HepG2 (cell line): Measurements from ENCODE around the gene VSNL1. TPM values are rescaled to one million over a fixed set of nuclear protein-coding genes. Genes with fewer than 3 reads are reported as not detected.

ENCODE experiments used
- ARID4A ChIP-seq: sonication (generic); formaldehyde crosslinking; IDR thresholded peaks from 2 replicates; pipeline ENCODE4 v1.5.0; 2020; ENCODE audit warnings: mild to moderate bottlenecking, missing genetic modification reagents, borderline replicate concordance
- ATRX ChIP-seq: sonication (generic); formaldehyde crosslinking; IDR thresholded peaks from 2 replicates; pipeline ENCODE4 v1.4.0; 2020; ENCODE audit warnings: missing genetic modification reagents, borderline replicate concordance
- CENPX ChIP-seq: sonication (generic); formaldehyde crosslinking; IDR thresholded peaks from 2 replicates; pipeline ENCODE4 v1.9.0; 2021; ENCODE audit warnings: mild to moderate bottlenecking, missing genetic modification reagents, moderate library complexity
- GLI4 ChIP-seq: sonication (generic); formaldehyde crosslinking; IDR thresholded peaks from 2 replicates; pipeline ENCODE4 v1.5.1; 2020; ENCODE audit warnings: missing genetic modification reagents, mild to moderate bottlenecking, moderate library complexity, borderline replicate concordance
- HOXA9 ChIP-seq: sonication (generic); formaldehyde crosslinking; IDR thresholded peaks from 2 replicates; pipeline ENCODE4 v1.8.1; 2022; ENCODE audit warnings: missing genetic modification reagents, mild to moderate bottlenecking, moderate library complexity, borderline replicate concordance
- JUN ChIP-seq: sonication (generic); formaldehyde crosslinking; IDR thresholded peaks from 2 replicates; pipeline ENCODE4 v1.4.0; 2020; ENCODE audit warnings: mild to moderate bottlenecking, missing genetic modification reagents
- SRF ChIP-seq: IDR thresholded peaks from 2 replicates; pipeline ENCODE4 v1.6.1; 2011; ENCODE audit warnings: mild to moderate bottlenecking, low read depth, low read length, moderate library complexity
- STAG1 ChIP-seq: sonication (generic); formaldehyde crosslinking; IDR thresholded peaks from 2 replicates; pipeline ENCODE4 v1.4.0; 2020; ENCODE audit warnings: missing genetic modification reagents
- ZBTB42 ChIP-seq: sonication (generic); formaldehyde crosslinking; IDR thresholded peaks from 2 replicates; pipeline ENCODE4 v1.5.0; 2020; ENCODE audit warnings: mild to moderate bottlenecking, missing genetic modification reagents
- ZFP37 ChIP-seq: sonication (generic); formaldehyde crosslinking; IDR thresholded peaks from 2 replicates; pipeline ENCODE4 v1.4.0; 2020; ENCODE audit warnings: missing genetic modification reagents, borderline replicate concordance
- ZFP41 ChIP-seq: sonication (generic); formaldehyde crosslinking; IDR thresholded peaks from 2 replicates; pipeline ENCODE4 v1.4.0; 2020; ENCODE audit warnings: mild to moderate bottlenecking, missing genetic modification reagents, borderline replicate concordance
- ZFP82 ChIP-seq: sonication (generic); formaldehyde crosslinking; IDR thresholded peaks from 2 replicates; pipeline ENCODE4 v1.5.1; 2020; ENCODE audit warnings: mild to moderate bottlenecking, missing genetic modification reagents, borderline replicate concordance
- ZNF230 ChIP-seq: sonication (generic); formaldehyde crosslinking; IDR thresholded peaks from 2 replicates; pipeline ENCODE4 v1.4.0; 2020; ENCODE audit warnings: mild to moderate bottlenecking, missing genetic modification reagents
- ZNF576 ChIP-seq: sonication (generic); formaldehyde crosslinking; IDR thresholded peaks from 2 replicates; pipeline ENCODE4 v1.4.0; 2020; ENCODE audit warnings: mild to moderate bottlenecking, missing genetic modification reagents
- ZNF749 ChIP-seq: sonication (generic); formaldehyde crosslinking; IDR thresholded peaks from 2 replicates; pipeline ENCODE4 v1.8.0; 2022; ENCODE audit warnings: mild to moderate bottlenecking, missing genetic modification reagents, moderate library complexity, borderline replicate concordance
- polyA plus RNA-seq, 8 experiments: library from polyadenylated mRNA; depleted of rRNA in 3 of 8; stranded (reverse) in 7 of 8; unstranded in 1 of 8; fragments of >200 nt; fragmentation: Illumina TruSeq in 4 of 8; extraction: Trizol in 4 of 8; gene quantifications; 2 replicates each; pipeline versions ENCODE4 v1.2.1 to v1.2.3, GENCODE V29; 2011 to 2016; ENCODE audit warnings: low read depth in 4 of 8, missing spikeins in 1 of 8, mixed read lengths in 1 of 8; ENCODE audit not compliant: insufficient read depth in 1 of 8
- total RNA-seq, 5 experiments: library from RNA; depleted of rRNA; stranded (reverse); fragments of >200 nt; fragmentation: Illumina TruSeq; extraction: Trizol; gene quantifications; 2 replicates each; pipeline ENCODE4 v1.2.3, GENCODE V29; 2016; ENCODE audit warnings: low read depth in 1 of 5
- TF ChIP-seq, protein P1 (sequence below): sonication (generic); formaldehyde crosslinking; IDR thresholded peaks from 2 replicates; pipeline ENCODE4 v1.5.1; 2020; ENCODE audit warnings: missing genetic modification reagents, mild to moderate bottlenecking, borderline replicate concordance
- TF ChIP-seq, protein P2 (sequence below): sonication (generic); formaldehyde crosslinking; IDR thresholded peaks from 2 replicates; pipeline ENCODE4 v1.8.1; 2023; ENCODE audit warnings: missing genetic modification reagents, mild to moderate bottlenecking, borderline replicate concordance
- TF ChIP-seq, protein P3 (sequence below): sonication (generic); formaldehyde crosslinking; IDR thresholded peaks from 2 replicates; pipeline ENCODE4; 2020; ENCODE audit warnings: missing genetic modification reagents, mild to moderate bottlenecking, borderline replicate concordance
- TF ChIP-seq, protein P4 (sequence below): IDR thresholded peaks from 2 replicates; pipeline ENCODE4 v1.6.1; 2016; ENCODE audit warnings: missing genetic modification reagents, missing compliant biosample characterization

Gene VSNL1
- total and polyA plus RNA-seq, 2 of the 13 experiments (the other 11 are each of a cell fraction or from before 2014, with no cell fraction given) = 63.2 to 95.9 TPM

DNA sequence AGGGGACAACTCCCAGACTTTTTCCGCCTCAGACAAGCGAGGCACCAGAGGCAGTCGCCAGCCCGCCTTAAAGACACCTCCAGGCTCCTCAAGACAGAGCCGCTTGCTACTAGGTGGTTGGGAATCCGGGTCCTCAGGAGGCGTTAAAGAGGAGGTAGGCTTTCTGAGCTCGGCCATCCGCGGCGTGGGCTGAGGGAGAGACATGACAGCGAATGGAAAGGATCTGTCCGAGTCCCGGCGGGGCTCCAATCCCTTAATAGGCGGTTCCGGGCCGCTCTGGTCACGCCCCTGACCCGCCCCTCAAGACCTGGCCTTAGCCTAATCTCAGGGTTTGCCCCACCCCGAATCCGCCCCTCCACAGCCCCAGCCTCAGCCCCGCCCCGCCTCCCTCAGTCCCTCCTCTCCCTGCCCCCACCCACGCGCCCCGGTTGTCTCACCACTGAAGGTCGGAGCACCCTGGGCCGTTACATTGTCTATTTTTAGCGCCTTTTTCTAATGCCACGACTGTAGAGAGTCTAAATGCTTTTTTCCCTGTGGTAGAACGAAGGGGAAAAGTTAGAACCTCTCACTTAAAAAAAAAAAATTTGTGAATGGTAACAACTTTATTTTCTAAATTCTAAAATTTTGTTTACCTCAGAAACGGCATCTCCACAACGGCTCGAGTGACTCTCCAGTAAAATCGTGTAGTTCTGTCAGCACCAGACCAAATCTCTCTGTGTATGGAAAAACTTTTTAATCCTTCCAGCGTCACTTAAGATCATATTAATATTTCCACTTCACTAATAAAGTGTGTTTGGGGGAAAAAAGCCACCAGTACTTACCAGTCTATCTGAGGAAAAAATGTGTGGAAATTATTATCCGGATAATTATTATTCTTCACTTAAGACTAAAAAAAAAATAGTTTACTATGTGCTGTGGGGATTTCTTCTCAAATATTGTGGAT, 22.0 kb upstream of the VSNL1 start, which contains the start of gene RAD51AP2 (continued):
- TF ChIP-seq STAG1 = no peak
- no peak for TF ChIP-seq ZFP37
- TF ChIP-seq CENPX (CRISPR knock-in tag) = no peak
- peak; percentile 45; the same call in 1 of the 2 replicates for TF ChIP-seq ZFP82 (CRISPR knock-in tag)
- no peak for TF ChIP-seq JUN (CRISPR knock-in tag)
- TF ChIP-seq SRF = peak; percentile 99
- TF ChIP-seq, protein P1, sequence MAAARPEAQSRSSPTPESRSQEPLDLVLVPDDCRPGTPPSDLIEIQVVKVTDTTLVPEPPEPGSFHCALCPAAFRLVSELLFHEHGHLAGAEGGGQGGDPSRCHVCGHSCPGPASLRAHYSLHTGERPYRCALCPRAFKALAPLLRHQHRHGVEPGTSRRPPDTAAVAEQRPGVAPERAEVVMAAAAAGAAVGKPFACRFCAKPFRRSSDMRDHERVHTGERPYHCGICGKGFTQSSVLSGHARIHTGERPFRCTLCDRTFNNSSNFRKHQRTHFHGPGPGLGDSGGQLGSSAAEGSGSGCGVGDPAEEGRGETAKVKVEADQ (CRISPR knock-in tag) = peak; percentile 74; the same call in 1 of the 2 replicates
- no peak for TF ChIP-seq HOXA9 (CRISPR knock-in tag)
- TF ChIP-seq, protein P2, sequence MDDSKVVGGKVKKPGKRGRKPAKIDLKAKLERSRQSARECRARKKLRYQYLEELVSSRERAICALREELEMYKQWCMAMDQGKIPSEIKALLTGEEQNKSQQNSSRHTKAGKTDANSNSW (CRISPR knock-in tag) = no peak
- no peak for TF ChIP-seq ZBTB42
- TF ChIP-seq, protein P3, sequence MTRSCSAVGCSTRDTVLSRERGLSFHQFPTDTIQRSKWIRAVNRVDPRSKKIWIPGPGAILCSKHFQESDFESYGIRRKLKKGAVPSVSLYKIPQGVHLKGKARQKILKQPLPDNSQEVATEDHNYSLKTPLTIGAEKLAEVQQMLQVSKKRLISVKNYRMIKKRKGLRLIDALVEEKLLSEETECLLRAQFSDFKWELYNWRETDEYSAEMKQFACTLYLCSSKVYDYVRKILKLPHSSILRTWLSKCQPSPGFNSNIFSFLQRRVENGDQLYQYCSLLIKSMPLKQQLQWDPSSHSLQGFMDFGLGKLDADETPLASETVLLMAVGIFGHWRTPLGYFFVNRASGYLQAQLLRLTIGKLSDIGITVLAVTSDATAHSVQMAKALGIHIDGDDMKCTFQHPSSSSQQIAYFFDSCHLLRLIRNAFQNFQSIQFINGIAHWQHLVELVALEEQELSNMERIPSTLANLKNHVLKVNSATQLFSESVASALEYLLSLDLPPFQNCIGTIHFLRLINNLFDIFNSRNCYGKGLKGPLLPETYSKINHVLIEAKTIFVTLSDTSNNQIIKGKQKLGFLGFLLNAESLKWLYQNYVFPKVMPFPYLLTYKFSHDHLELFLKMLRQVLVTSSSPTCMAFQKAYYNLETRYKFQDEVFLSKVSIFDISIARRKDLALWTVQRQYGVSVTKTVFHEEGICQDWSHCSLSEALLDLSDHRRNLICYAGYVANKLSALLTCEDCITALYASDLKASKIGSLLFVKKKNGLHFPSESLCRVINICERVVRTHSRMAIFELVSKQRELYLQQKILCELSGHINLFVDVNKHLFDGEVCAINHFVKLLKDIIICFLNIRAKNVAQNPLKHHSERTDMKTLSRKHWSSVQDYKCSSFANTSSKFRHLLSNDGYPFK (CRISPR knock-in tag) = no peak
- no peak for TF ChIP-seq ZNF749 (CRISPR knock-in tag)
- no peak for TF ChIP-seq ZNF576 (CRISPR knock-in tag)
- no peak for TF ChIP-seq GLI4 (CRISPR knock-in tag)
- peak; percentile 51; the same call in 1 of the 2 replicates for TF ChIP-seq ZNF230 (CRISPR knock-in tag)
- TF ChIP-seq, protein P4, sequence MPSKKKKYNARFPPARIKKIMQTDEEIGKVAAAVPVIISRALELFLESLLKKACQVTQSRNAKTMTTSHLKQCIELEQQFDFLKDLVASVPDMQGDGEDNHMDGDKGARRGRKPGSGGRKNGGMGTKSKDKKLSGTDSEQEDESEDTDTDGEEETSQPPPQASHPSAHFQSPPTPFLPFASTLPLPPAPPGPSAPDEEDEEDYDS (CRISPR knock-in tag) = peak; percentile 68; the same call in 1 of the 2 replicates
- no peak for TF ChIP-seq ZFP41 (CRISPR knock-in tag)
- TF ChIP-seq ATRX (CRISPR knock-in tag) = no peak
- peak; percentile 59 for TF ChIP-seq ARID4A (CRISPR knock-in tag)
